HG03103 (cell line): ENCODE data around the gene KLK13.

Source experiments
- ATAC-seq: cut with Tn5 transposase; IDR thresholded peaks from one replicate; pipeline ENCODE4 v1.9.1; 2021; ENCODE audit warnings: low read depth; ENCODE audit not compliant: unreplicated experiment

KLK13 gene

GRCh38 chr19:51064534-51065220 lies at the start of gene KLK13:
KLK13 (minus strand) TSS chr19:51065092; CDS start chr19:51065067, 25 bp downstream.
- ATAC-seq, result no peak

- ATAC-seq, result no peak
These were observed 49.3 kb upstream of the KLK13 start for GRCh38 chr19:51114087-51114729.

DNA sequence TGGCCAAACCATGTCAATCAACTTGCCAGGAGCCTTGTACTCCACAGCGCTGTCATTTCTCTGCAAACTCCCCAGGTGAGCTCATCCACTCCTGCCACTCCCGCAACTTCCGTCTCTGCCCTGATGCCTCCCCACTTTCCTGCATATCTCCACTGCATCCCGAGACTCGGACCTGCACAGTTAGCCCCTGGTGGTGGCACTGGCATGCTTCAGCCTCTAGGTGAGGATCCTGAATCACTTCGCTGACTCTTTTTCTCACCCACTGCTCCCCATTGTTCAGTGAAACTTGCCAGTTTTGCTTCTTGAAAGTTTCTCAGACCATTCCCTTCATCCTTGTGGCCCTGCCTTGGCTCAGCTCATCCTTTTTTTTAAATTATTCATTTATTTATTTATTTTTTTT lies 46.7 kb upstream of the KLK13 start:
- ATAC-seq, result no peak

GRCh38 chr19:51110666-51110971 lies 45.7 kb upstream of the KLK13 start:
- ATAC-seq, result no peak

DNA sequence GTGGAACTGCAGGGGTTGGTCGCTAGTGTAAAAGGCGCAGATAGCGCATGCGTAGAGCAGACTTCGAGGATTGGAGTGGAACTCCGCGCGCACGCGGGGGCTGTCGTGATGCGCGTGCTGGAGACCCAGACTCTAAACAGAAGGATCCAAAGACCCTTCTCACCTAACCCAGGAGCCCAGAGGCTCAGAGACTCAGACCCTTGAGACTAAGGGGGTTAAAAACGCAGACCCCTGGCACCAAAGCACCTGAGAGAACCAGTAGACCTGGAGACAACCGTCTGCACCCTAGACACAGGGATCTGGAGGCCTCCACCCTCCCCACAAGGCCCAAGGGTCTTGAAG lies 43.9 kb upstream of the KLK13 start:
- peak; percentile 23 for ATAC-seq

DNA sequence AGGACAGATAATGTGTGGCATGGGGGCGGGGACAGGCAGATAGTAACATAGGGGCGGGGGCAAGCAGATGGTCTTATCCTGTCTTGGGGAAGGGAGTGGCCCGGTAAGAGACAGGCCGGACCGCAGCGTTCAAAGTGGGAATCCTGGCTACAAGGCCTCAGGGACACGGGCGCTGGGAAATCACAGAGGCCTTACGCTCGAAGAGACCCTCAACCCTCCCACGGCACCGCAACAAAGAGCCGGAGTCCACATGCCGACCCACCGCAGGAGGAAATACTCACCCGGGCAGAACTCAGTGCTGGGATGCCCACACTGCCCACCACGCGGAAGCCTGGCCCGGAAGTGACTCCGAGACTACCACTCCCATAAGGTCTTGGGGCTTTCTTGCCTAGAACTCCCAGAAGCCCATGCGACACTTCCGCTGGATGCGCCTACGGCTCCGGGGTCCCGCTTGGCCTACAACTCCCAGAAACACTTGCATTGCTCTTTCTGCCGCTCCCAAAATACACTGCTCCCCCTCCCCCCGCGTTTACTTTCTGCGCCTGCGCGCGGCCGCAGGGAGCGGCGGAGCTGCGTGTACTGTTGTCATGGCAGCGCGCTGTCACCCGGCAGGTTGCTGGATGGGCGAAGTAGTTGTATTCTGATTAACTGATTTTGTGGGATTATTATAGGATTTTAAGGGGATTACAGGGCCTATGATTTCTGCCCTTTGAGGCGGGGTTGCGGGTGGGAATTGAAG lies 43.3 kb upstream of the KLK13 start, which contains the start of gene CTU1:
TSS of gene CTU1 (minus strand) at position 344 of the 739 bp plus-strand sequence. CDS start 3,840 bp downstream, outside the sequence.
- peak; percentile 95 for ATAC-seq

GRCh38 chr19:51107406-51108065 lies 42.6 kb upstream of the KLK13 start:
- ATAC-seq, result no peak

DNA sequence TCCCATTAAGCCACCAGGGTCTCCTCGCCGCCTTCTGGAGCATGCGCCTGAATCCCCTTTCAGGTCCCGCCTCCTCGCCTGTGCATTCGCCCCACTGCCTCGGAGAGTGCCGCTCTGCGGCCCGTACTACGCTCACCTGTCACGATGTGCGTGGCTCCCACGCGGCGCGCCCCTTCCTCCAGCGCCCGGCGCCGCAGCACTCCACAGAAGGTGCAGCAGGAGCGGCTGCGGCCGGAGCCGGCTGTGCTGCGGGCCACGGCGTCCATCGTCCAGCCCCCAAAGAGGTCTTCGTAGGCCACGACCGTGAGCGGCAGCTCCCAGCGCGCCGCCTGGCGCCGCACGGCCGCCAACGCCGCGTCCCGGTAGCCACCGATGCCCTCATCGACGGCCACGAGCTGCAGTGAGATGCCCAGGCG lies 39.0 kb upstream of the KLK13 start:
- no peak for ATAC-seq

- ATAC-seq, result no peak
These were observed 38.1 kb upstream of the KLK13 start for GRCh38 chr19:51102991-51103390.

DNA sequence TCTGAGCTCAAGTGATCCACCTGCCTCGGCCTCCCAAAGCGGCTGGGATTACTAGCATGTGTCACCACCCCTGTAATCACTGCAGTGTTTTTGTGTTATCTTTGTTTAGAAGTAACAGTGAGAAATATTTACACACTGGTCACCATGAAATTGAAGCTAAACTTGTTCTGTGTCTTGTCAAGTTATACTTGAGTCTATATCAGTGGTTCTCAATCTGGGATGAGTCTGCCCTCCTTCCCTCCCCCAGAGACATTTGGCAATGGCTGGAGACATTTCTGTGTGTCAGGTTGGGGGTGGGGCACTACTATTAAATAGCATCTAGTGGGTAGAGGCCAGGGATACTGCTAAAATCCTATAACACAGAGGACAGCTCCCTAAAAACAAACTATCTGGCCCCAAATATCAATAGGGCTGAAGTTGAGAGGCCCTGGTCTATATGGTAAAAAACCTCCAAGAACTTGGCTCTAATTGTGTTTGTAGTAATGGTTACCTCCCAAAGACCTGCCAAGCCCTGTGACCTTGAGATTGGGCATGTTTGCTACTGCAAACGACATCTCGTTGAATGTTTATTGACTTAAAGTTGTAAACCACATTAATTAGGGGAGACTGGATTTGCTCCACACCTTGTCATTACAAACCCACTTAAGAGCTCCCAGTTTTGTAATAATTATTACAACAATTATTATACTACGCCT lies 36.4 kb upstream of the KLK13 start:
- ATAC-seq, result no peak

- ATAC-seq, result no peak
These were observed 35.7 kb upstream of the KLK13 start for GRCh38 chr19:51100601-51101000.

GRCh38 chr19:51099047-51099382 lies 34.1 kb upstream of the KLK13 start:
- no peak for ATAC-seq

GRCh38 chr19:51098365-51099046 lies 33.6 kb upstream of the KLK13 start:
- no peak for ATAC-seq

GRCh38 chr19:51097796-51098195 lies 32.9 kb upstream of the KLK13 start:
- ATAC-seq, result no peak

DNA sequence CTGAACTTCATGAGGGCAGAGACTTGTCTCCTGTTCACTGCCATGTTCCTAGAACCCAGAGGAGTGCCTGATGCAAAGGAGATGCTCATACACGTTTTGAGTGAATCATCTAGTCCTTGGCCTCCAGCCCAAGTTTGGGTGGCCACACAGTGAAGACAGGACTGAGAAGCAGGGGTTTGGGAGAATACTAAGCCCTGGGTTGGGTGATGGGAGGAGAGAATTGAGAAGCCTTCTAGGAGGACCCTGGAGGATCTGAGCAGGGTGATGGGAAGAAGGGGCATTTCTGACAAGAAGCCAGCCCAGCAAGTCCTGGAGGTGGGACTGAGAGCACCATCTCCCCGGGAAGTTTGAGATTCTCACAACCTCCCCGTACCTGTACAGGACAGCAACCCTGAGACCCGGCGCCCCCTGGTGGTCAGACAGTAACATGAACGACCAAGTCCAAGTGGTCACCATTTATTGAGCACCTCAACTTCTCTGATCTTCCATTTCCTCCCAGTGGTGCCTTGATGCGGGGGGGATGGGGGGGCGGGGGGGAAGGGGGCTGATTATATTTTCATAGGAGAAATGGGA lies 32.4 kb upstream of the KLK13 start:
- ATAC-seq, result no peak

- ATAC-seq, result no peak
These were observed 31.7 kb upstream of the KLK13 start for GRCh38 chr19:51096473-51097165.

GRCh38 chr19:51094696-51095279 lies 29.9 kb upstream of the KLK13 start:
- ATAC-seq, result no peak

GRCh38 chr19:51093510-51094345 lies 28.8 kb upstream of the KLK13 start:
- ATAC-seq, result no peak
